Activated T-helper 1 cell treated with Interleukin-2 at 50 U/mL for 16 hours (primary cell): ENCODE results near the gene RALGPS1.

Source experiments
- DNase-seq: peaks from one replicate; pipeline ENCODE4 v3.0.0-alpha.2; 2020; ENCODE audit warnings: low read depth

Gene RALGPS1

GRCh38 chr9:127053960-127054359, 139.4 kb downstream of the RALGPS1 start:
- DNase-seq, result no peak

GRCh38 chr9:127055745-127056402, 141.3 kb downstream of the RALGPS1 start:
- no peak for DNase-seq

DNA sequence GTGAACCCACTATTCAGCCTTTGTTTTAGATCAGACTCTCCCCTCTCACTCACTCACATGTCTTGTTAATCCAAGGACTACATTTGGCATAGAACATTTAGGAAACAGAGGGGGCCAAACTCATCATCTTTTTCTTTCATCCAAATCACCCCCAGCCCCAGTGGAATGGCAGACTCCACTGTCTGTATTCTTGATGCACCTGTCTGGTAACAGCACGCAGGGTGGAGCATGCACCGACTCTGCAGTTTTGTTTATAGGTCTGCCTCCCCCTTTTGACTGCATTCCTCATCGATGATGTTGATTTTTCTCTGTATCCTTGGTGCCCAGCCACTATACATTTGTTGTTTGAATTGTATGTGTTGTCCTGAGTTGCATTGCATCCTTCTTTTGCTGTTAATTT, 141.9 kb downstream of the RALGPS1 start:
- DNase-seq, result no peak

GRCh38 chr9:127058011-127058644, 143.5 kb downstream of the RALGPS1 start:
- DNase-seq, result no peak

GRCh38 chr9:127058645-127059021, 144.1 kb downstream of the RALGPS1 start:
- DNase-seq, result no peak

GRCh38 chr9:127059030-127059429, 144.4 kb downstream of the RALGPS1 start:
- DNase-seq, result no peak

DNA sequence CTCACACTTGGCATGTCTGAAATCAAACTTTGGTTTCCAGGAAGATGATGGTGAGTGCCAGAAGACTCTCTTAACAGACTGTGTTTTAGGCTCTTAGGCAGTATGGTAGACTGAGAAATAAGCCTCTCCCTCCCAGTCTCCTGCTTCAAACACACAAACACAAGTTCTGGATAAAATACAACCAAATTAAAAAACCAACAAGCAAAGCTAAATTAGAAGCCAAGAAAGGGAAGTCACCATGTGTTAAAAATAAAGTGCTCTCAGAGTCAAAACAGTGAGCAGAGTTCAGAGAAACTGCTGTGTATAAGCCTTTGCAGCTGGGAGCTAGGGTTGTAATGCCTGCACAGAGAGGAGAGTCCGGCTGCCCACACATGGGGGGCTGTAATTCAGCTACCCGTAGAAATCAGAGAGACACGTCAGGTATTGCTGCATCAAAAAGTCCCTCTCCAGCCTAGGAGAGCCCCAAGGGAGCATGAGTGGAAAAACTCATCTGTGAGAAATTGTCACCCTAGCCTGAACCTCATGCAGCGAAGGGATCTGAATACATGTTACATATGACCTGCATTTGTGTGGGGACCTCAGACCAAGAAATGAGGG, 145.3 kb downstream of the RALGPS1 start:
- no peak for DNase-seq

GRCh38 chr9:127061411-127061810, 146.8 kb downstream of the RALGPS1 start:
- no peak for DNase-seq

DNA sequence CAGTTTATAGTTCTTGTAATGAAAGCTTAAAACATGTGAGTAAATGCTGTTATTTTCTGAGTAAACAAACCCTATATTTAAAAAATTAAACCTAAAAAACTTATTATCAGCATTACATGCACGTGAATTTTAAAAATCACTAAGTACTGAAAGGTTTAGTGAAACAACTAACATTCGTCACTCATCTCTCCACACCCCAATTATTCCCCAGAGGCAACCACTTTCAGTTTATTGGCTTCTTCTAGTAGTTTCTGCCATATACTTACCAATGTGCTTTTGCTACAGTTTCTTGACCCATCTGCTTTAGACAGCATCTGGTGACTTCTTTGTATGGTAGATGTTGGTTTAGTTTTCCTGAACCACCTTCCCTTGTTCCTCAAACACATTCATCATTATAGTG, 149.8 kb downstream of the RALGPS1 start:
- DNase-seq, result no peak

DNA sequence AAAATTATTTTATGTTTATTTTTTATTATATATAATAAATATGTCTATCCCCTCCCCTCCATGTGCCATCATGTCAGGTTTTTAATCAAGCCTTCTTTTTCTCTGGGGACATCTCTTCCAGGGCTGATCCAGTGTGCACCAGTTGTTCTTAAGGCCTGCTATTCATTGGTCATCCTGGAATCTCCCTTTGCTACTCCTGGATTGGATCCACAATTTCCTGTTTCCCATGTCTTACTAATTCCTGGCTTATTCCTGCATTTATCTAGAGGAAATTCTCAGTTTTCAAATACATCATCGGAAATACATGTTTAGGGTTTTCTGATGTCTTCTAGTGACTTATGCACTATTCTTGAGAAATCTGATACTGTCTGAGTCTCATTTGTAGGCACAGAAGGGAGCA, 151.0 kb downstream of the RALGPS1 start:
- DNase-seq, result no peak

DNA sequence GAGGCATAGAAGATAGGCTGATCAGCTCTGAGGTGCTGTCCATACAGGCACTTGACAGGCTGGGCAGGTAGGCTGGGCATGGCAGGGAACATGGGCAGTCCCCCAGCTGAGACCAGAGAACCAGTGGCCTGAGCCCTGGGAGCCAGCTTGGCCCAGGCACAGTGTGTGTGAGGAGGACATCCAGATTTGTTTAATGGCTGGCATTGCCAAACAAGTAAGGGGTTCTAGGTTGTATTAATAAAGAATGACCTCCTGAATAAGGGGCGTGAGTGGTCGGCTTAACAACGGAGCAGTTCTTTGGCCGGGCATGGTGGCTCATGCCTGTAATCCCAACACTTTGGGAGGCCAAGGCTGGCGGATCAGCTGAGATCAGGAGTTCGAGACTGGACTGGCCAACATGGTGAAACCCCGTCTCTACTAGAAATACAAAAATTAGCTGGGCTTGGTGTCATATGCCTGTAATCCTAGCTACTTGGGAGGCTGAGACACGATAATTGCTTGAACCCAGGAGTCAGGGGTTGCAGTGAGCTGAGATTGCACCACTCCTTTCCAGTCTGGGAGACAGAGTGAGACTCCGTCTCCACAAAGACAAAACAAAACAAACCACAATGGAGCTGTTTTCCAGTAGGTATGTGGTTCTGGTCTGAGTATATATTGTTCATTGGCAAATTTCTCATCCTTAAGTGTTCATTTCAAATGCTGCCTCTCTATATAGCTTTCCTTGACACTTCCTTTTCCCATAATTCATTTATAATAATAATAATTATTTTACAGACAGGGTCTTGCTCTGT, 151.7 kb downstream of the RALGPS1 start:
- DNase-seq, result no peak

DNA sequence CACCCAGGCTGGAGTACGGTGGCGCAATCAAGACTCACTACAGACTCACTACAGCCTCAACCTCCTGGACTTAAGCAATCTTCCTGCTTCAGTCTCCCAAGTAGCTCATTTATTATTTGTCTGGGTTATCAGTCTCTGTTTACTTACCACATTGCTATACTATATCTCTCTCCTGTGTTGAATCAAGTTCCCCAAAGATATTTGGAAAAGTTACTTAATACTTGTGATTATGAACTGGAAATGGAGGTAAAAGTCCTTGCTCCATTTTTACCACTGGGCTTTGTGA, 152.2 kb downstream of the RALGPS1 start:
- no peak for DNase-seq

- no peak for DNase-seq
These were observed 153.1 kb downstream of the RALGPS1 start for GRCh38 chr9:127067603-127068220.

DNA sequence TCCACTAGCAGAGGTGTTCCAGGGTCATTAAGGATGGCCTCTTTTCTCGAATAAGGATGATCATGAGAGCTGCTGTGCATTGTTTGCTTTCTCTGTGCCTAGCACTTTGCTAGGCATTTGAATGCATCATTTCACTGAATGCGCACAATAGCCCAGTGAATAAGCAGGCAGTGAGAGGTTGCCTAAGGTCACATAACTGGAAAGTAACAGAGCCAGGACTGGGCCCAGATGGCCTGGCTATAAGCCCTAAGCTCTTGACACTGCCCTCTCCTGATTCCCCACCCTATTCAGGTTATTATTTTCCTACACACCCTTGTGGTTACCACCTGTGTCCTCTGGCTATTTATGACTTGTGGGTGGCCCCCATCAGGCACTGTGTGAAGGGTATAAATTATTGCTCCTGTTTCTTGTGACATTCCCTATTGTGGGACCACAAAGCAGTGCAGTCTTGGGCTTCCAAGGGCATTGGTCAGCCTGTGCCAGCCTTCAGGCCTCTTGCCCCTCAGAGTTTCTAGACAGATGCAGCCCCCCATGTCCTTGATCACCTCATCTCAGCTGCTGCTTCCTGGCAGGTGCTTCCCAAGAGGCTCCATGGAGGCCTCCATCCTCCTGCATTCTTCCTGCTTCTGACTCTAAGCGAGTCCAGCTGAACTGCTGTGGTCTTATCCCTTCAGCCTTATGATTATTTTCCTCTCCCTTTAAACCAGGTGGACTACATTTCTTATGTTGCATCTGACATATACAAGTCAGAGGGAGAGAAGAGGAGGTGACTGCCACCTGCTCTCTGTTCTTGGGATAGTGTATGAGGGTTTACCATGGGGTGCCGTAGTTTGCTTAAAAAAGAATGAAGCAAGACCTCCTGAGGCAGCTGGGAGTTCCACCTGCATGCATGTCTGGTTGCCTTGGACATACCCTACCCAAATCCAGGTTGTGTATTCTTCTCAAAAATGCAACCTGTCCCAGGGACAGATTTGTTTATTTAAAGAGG, 160.3 kb downstream of the RALGPS1 start:
- no peak for DNase-seq

GRCh38 chr9:127075624-127076372, 161.2 kb downstream of the RALGPS1 start:
- DNase-seq, result no peak

DNA sequence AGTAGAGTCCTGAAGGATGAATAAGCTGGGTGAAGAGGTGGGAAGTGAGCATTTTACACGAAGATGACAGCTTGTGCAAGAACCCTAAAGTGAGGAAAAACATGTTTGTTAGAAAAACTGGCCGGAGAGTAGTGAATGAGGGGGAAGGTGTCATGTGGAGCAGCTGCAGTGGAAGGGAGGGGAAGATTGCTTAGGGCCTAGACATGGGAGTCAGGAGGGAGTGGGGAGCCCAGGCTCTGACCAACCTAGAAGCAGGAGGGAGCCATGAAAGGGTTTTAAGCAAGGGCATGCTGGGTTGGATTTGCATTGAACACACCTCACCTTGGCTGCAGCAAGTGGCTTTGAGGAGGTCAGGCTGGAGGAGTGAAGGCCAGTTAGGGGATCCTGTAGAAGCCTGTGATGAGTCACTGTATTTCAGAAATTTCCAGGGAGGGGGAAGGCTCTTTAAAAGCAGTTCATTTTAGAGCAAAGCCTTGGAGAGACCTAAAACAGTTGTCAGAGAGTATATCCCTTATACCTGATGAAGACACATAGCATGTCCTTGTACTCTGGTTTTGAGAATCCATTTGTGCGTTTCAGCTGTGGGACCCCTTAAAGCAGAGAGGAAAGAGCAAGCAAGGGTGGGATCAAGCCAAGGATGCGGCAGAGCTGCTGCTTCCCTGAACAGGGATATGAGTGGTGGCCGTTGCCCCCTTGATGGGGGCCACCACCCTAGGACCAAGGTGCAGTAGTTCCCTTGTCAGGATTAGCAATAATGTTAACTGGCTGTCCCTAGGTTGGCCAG, 162.5 kb downstream of the RALGPS1 start:
- DNase-seq, result no peak

DNA sequence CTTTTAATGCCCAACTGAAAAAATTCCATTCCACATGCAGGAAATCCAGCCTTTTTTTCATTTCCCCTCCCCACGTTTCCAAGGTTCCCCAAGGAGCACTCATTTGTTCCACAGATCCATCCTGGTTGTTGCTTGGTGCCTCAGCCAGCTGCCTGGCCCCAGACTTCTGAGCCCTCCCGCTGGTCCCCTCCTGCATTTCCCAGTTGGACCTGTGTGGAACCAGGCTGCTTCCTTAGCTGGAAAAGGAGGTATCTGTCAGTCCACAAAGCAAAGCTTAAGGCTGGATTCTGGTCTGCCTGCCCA, 163.0 kb downstream of the RALGPS1 start:
- no peak for DNase-seq

GRCh38 chr9:127078336-127078735, 163.8 kb downstream of the RALGPS1 start:
- no peak for DNase-seq

DNA sequence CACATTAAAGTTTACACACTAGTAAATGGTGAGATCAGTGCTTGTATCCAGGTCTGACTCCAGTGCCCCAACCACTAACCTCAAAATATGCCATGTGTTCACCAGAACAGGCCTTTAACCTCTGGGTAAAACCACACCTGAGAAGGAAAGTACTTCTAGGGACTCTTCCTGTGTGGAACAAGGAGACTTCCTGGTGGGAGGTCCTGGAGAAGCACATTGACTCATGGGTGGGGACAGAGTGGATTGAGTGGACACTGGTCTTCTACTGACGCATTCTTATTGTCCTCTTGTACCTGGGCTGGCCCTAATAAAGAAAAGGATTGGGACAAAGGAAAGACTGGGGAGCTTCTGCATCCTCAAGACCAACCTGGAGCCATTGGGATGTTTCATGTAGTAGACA, 164.4 kb downstream of the RALGPS1 start:
- DNase-seq, result no peak
